ENCODE results near the gene HSPB7. TPM values are rescaled to one million over a fixed set of nuclear protein-coding genes. Genes with fewer than 3 reads are reported as not detected.
"Not testable (repeated sequence)": the region's sequence is repeated elsewhere in the genome, so short reads cannot be mapped to it uniquely, and the experiment has no call there.

HSPB7 gene
- total RNA-seq, 1 experiment from 2014 or later, result 7.1 TPM

DNA sequence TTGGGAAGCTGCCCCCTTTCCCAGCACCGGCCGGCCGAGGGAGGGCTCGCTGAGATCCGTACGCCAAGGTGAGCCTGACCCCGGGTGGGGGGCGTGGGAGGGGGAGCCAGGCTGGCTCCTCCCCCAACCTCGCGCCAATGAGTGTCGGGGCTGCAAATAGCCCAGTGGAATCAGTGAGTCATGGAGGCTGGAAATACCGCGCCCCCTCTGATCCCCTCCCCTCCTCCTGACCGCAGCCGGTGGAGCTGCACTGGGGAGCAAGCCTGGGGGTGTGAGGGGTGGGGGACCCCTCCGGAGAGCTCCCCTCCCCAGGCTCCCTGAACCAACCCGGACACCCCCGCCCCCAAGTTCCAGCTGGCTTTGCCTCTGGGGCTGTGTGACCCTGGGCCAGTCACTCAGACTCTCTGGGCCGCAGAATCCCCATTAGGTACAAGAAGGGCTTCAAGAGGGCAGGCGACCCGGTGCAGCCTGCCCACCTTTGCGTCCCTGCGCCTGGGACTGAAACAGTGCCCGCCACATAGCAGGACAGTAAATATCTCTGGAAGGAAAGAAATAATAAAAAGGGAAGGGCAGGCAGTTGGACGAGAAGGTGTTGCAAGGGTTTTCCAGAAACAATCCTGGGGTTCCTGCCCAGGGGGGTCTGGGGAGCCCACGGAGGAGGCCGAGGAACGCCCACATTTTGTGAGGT is 4.5 kb downstream of the HSPB7 start:
- DNase-seq (ENCODE audit: low spot score), result peak; percentile 20

DNA sequence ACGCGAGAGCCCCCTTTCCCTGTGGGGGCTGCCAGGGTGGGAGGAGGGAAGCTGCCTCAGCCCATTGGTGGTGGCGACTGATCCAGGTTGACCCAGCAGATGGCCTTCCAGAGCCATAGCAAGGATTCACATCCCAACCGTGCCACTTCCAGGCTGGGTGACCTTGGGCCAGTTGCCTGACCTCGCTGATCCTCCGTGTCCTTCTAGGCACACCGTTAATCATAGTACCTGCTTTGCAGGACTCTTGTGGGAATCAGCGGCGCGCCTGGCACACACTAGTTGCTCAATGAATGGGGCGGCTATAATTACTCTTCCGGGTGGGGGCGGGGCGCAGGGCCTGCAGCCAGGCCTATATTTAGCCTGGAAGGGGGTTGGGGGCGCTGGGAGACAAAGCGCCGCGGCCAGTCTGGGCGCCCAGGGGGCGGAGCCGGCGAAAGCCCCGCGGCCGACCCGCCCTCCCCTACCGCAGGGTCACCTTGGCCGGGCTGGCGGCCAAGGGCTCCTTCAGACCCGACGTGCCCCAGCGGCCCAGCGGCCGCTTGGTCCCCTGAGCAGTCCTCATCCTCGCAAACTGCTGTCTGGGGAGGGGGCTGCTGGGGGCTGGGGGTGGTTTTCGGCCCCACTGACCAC is 5.1 kb downstream of the HSPB7 start:
- DNase-seq (ENCODE audit: low spot score), result peak; percentile 35
- in situ Hi-C loops (cut with HindIII; ENCODE audit: low sequenced_read_pairs), result no loop called here

More for the DNA sequence above, 4.5 kb downstream of the HSPB7 start:
- in situ Hi-C loops (cut with HindIII; ENCODE audit: low sequenced_read_pairs), result no loop called here

DNA sequence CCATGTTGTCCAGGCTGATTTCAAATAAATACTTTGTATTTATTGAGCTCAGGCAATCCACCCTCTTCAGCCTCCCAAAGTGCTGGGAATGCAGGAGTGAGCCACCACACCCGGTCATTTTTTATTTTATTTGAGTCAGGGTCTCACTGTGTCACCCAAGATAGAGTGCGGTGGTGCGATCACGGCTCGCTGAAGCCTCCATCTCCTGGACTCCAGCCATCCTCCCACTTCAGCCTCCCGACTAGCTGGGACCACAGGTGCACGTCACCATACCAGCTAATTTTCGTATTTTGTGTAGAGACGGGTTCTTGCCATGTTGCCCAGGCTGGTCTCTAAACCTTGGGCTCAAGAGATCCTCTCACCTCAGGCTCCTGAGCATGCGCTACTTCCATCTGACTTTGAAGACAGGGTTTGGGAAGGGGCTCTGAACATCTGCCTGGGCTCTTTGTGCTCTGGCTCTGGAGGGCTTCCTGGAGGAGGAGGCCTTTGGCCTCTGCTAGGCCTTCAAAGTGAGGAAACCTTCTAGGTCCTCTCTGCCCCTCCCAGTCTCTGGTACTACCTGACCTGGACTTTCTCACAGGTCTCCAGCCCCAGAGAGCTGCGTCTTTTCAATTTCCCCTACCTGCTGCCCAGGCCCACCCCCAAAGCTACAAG is 5.8 kb downstream of the HSPB7 start:
- in situ Hi-C loops (cut with HindIII; ENCODE audit: low sequenced_read_pairs), result no loop called here
- no peak for DNase-seq (ENCODE audit: low spot score)

- in situ Hi-C loops (cut with HindIII; ENCODE audit: low sequenced_read_pairs), result no loop called here
- DNase-seq (ENCODE audit: low spot score), result no peak
Observed at GRCh38 chr1:16010837-16011236, 7.0 kb downstream of the HSPB7 start.

- in situ Hi-C loops (cut with HindIII; ENCODE audit: low sequenced_read_pairs), result no loop called here
- no peak for DNase-seq (ENCODE audit: low spot score)
Observed at GRCh38 chr1:16009678-16010077, 8.2 kb downstream of the HSPB7 start.

DNA sequence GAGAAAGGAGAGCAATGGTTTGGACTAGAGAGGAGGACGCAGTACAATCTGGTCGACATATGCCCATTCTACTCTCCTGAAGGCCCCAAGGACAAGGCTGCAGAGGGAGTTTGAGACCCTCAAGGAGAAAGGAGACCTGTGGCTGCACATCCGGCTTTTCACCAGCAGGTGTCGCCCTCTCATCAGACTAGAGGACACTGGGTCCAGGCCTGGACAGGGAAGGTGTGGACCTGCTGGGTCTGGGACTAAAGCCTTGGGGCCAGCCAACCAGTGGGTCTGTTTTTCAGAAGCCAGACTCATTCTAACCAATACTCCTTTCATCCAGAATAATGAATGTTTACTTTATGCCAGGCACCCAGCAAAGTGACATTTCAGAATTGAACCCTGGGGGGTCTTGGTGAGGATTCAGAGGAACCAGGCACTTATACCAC is 8.8 kb downstream of the HSPB7 start:
- peak; percentile 93 for DNase-seq (ENCODE audit: low spot score)
- in situ Hi-C loops (cut with HindIII; ENCODE audit: low sequenced_read_pairs), result no loop called here

DNA sequence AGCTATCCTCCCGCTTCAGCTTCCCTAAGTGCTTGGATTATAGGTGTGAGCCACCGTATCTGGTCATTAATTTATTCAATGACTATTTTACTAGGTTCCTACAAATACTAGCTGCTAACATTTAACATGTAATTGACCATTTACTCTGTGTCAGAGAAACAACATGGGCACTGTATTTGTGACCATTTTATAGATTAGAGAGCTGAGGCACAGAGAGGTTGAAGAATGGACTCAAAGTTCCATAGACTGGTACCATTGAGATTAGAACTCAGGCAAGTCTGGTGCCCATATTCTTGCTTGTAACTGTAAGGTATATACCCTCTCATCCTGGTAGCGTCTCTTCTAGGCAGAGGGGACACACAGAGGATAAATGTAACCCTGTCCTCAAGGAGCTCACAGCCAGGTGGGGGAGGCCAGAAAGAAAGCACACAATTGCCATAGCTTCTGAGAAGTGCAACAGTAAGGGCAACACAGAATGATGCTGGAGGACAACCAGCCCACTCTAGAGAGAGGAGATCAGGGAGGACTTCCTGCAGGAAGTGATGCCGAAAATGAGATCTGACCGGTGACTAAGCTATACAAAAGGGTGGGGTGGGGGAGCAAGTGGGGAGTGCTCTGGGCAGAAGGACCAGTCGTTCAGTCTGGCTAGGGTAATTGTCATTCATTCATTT is 10.0 kb downstream of the HSPB7 start:
- DNase-seq (ENCODE audit: low spot score), result no peak
- in situ Hi-C loops (cut with HindIII; ENCODE audit: low sequenced_read_pairs), result no loop called here

DNA sequence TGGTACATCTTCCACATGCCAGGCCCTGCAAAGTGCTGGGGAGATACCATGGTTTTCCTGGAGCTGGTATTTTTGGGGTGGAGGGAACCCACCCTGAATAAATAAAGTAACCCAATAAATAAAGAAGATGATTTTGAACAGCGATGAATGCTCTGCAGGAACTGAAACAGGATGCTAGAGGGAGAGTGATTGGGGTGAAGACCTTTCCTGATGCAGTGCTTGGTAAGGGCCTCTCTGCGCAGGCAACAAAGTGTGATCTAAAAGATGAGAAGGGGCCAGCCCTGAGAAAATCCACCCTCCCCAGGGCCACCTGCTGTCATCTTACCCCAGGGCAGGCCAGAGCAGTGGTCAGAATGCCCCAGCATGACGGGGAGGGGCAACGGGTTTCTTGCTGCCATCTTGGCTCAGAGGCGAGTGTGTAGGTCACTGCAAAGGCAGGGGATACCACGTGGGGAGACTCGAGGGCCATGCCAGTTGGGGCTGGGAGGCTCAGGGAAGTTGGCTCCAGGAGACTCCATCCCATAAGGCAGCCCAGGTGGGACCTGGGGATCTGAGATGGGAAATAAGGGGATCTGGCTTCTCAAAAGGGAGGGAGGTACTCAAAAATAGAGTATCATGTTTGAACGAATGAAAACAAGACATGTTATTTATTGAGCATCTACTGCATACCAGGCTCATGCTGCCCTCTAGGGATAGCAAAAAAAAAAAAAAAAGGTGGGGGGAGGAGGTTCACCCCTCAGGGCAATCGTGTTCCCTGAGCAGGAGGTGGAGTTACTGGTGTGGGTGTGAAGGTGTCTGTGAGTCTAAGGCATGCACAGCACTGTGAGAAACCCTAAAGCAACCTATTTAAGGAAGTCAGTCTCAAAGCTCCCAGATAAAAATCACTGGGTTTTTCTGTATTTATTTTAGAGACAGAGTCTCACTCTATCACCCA is 11.0 kb downstream of the HSPB7 start:
- DNase-seq (ENCODE audit: low spot score), result no peak
- in situ Hi-C loops (cut with HindIII; ENCODE audit: low sequenced_read_pairs), result no loop called here

- DNase-seq (ENCODE audit: low spot score), result no peak
- in situ Hi-C loops (cut with HindIII; ENCODE audit: low sequenced_read_pairs), result no loop called here
Observed at GRCh38 chr1:16006010-16006409, 11.8 kb downstream of the HSPB7 start.

DNA sequence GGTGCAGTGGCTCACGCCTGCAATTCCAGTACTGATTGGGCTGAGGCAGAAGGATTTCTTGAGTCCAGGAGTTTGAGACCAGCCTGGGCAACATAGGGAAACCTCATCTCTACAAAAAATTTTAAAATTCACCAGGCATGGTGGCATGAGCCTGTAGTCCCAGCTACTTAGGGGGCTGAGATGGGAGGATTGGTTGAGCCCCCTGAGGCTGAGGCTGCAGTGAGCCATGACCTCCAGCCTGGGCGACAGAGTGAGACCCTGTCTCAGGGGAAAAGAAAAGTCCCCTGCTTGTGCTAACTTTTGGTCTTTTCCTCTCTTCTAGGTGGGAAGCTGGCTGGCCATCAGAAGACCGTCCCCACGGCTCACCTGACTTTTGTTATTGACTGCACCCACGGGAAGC is 12.2 kb downstream of the HSPB7 start:
- in situ Hi-C loops (cut with HindIII; ENCODE audit: low sequenced_read_pairs), result no loop called here
- no peak for DNase-seq (ENCODE audit: low spot score)

GRCh38 chr1:16001274-16001673 is 16.6 kb downstream of the HSPB7 start:
- in situ Hi-C loops (cut with HindIII; ENCODE audit: low sequenced_read_pairs); DNase-seq (ENCODE audit: low spot score): not testable (repeated sequence)

DNA sequence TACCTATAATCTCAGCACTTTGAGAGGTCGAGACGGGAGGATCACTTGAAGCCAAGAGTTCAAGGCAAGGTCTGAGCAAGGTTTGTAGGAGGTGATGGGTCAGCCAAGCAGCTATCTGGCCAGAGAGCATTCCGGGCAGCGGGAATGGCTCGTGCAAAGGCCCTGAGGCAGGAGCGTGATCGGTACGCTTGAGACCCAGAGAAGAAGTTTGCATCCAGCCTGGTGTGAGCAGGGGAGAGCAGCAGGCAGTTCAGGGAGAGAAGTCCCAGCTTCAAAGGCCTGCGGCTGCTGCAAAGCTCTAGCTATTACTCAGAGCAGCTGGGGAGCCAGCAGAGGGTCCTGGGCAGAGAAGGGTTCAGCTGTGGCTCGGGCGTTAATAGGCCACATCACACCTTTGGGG is 18.9 kb downstream of the HSPB7 start:
- in situ Hi-C loops (cut with HindIII; ENCODE audit: low sequenced_read_pairs), result no loop called here

DNA sequence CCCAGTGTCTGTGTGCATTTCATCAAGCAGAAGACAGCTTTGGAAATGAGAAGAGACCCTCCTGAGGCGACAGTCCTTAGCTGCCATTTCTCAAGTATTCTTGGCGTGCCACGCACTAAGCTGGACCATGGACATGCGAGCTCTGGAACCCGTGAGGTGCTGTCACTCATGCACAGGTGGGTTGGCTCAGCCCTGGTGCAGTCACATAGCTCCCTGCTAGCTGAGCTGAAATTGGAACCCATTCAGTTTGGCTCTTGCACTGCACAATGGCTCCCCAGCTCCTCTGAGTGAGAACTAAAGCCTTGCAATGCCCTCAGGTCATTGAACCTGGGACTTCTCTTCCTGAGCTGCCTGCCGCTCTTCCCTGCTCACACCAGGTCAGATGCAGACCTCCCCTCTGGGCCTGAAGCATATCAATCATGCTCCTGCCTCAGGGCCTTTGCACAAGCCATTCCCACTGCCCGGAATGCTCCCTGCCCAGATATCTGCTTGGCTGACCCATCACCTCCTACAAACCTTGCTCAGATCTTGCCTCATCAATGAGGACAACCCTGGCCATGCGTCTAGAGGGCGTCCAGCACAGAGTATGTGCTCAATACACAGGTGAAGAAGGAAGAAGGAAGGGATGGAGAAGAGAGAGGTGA is 20.1 kb downstream of the HSPB7 start:
- DNase-seq (ENCODE audit: low spot score), result no peak
- in situ Hi-C loops (cut with HindIII; ENCODE audit: low sequenced_read_pairs), result no loop called here

More for the DNA sequence above, 18.9 kb downstream of the HSPB7 start:
- DNase-seq (ENCODE audit: low spot score), result no peak

DNA sequence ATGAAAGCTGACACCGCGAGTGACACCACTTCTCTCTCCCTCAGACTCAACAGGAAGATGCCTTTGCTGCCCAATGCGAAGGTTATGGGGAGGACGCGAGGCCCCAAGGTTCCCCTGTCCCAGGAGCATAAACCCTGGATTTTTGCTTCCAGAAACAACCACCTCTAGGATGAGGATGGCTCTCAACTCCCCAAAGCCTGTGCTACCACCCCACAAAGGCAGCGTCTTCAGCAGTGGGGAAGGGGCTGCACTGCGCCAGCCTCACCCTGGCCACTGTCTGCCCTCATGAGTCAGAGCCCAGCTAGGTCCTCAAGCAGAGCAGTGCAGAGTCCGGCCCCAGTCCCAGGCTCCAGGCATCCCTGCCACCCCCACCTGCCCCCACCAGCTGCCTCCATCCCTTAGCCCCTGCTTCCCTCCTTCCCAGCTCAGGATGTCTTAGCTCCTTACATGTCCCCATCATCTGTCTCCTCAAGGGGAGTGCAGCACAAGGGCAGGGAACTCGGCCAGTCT is 20.7 kb downstream of the HSPB7 start:
- DNase-seq (ENCODE audit: low spot score), result no peak
- in situ Hi-C loops (cut with HindIII; ENCODE audit: low sequenced_read_pairs), result no loop called here

GRCh38 chr1:15994590-15995351 is 23.1 kb downstream of the HSPB7 start:
- in situ Hi-C loops (cut with HindIII; ENCODE audit: low sequenced_read_pairs), result no loop called here
- DNase-seq (ENCODE audit: low spot score), result no peak

DNA sequence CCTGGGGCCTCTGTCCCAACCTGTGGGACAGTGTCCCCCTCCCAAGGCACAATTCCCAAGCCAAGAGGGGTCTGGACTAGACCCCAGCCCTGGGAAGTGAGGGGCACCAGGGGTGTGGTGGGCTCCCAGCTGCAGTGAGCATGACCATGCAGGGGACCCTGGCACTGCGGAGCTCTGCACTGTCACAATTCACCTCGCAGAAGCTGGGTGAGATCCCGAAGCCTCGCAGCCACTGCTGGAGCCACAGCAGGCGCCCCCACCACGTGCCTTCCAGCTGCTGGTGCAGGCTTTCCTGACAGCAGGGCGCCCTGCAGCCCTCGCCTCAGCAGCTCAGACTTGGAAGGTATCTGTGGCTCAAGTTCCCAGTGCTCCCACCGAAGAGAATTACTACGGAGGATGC is 23.8 kb downstream of the HSPB7 start:
- DNase-seq (ENCODE audit: low spot score), result no peak
- in situ Hi-C loops (cut with HindIII; ENCODE audit: low sequenced_read_pairs), result no loop called here

DNA sequence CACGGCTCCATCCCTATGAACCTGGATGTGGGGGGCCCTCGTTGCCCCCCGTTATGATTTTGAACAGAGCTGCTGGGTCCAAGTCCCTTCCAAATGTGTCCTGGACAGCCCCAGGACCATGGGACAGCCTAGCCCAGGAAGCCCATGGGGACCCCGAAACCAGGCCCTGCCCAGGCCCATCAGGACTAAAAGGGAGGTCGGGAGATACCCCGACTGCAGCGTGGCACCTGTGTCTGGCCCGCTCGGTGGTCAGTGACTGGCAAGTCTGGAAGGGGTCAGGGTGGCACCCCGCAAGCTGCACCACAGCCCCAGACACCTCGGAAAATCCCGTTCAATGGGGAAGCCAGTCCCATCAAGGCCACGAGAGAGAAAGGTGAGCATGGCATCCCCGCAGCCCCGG is 24.2 kb downstream of the HSPB7 start:
- DNase-seq (ENCODE audit: low spot score), result no peak
- in situ Hi-C loops (cut with HindIII; ENCODE audit: low sequenced_read_pairs), result no loop called here

Data from G401 (cell line).